Activated T-cell treated with anti-CD3 and anti-CD28 coated beads for 4 hours (primary cell): ENCODE measurements around the gene OSBPL8.

Experiments used
- DNase-seq: peaks from one replicate; pipeline ENCODE4 v3.0.0-alpha.2; 2020

The OSBPL8 gene

GRCh38 chr12:76559400-76560085 is at the start of gene OSBPL8:
TSS of gene OSBPL8 (minus strand) at chr12:76559771. CDS start at chr12:76487551, 72,220 bp downstream.
- peak; percentile 98 for DNase-seq

GRCh38 chr12:76608070-76608469 is 48.5 kb upstream of the OSBPL8 start:
- DNase-seq: no peak

GRCh38 chr12:76595056-76595455 is 35.5 kb upstream of the OSBPL8 start:
- DNase-seq: no peak

- DNase-seq: no peak
Measured at GRCh38 chr12:76591476-76591875, 31.9 kb upstream of the OSBPL8 start.

GRCh38 chr12:76590131-76590530 is 30.6 kb upstream of the OSBPL8 start:
- DNase-seq: no peak

- DNase-seq: no peak
Measured at GRCh38 chr12:76588881-76589565, 29.5 kb upstream of the OSBPL8 start.

GRCh38 chr12:76587428-76588178 is 28.0 kb upstream of the OSBPL8 start:
- DNase-seq: no peak

- DNase-seq: peak; percentile 19
Measured at GRCh38 chr12:76586764-76587395, 27.3 kb upstream of the OSBPL8 start.

- DNase-seq: no peak
Measured at GRCh38 chr12:76583301-76583700, 23.7 kb upstream of the OSBPL8 start.

- DNase-seq: no peak
Measured at GRCh38 chr12:76573840-76574373, 14.3 kb upstream of the OSBPL8 start.

- no peak for DNase-seq
Measured at GRCh38 chr12:76571256-76571655, 11.7 kb upstream of the OSBPL8 start.

GRCh38 chr12:76569685-76570604 is 10.4 kb upstream of the OSBPL8 start:
- DNase-seq: no peak

- DNase-seq: no peak
Measured at GRCh38 chr12:76568888-76569551, 9.4 kb upstream of the OSBPL8 start.

- DNase-seq: no peak
Measured at GRCh38 chr12:76568130-76568529, 8.6 kb upstream of the OSBPL8 start.

GRCh38 chr12:76563061-76563460 is 3.5 kb upstream of the OSBPL8 start:
- no peak for DNase-seq

GRCh38 chr12:76562130-76562529 is 2.6 kb upstream of the OSBPL8 start:
- no peak for DNase-seq

- DNase-seq: no peak
Measured at GRCh38 chr12:76560086-76560491, 518 bp upstream of the OSBPL8 start.

- peak; percentile 51 for DNase-seq
Measured at GRCh38 chr12:76558684-76559399, 729 bp downstream of the OSBPL8 start.

GRCh38 chr12:76556368-76556767 is 3.2 kb downstream of the OSBPL8 start:
- no peak for DNase-seq

GRCh38 chr12:76555797-76556196 is 3.8 kb downstream of the OSBPL8 start:
- no peak for DNase-seq
